OCI-LY3 (cell line): ENCODE results near the gene SLX9.

Source experiments
- EZH2phosphoT487 ChIP-seq: fragments of 200-600 bp; shearing (Covaris generic); IDR thresholded peaks from 2 replicates; pipeline ENCODE4 v1.6.1; 2018; ENCODE audit warnings: antibody characterized with exemption, mixed run types, low read depth
- TF ChIP-seq, protein P1 (sequence below): fragments of 200-600, 300-600 bp; sonication (generic); IDR thresholded peaks from 2 replicates; pipeline ENCODE4 v1.5.1; 2014; ENCODE audit warnings: antibody characterized with exemption, low read length, low read depth

DNA sequence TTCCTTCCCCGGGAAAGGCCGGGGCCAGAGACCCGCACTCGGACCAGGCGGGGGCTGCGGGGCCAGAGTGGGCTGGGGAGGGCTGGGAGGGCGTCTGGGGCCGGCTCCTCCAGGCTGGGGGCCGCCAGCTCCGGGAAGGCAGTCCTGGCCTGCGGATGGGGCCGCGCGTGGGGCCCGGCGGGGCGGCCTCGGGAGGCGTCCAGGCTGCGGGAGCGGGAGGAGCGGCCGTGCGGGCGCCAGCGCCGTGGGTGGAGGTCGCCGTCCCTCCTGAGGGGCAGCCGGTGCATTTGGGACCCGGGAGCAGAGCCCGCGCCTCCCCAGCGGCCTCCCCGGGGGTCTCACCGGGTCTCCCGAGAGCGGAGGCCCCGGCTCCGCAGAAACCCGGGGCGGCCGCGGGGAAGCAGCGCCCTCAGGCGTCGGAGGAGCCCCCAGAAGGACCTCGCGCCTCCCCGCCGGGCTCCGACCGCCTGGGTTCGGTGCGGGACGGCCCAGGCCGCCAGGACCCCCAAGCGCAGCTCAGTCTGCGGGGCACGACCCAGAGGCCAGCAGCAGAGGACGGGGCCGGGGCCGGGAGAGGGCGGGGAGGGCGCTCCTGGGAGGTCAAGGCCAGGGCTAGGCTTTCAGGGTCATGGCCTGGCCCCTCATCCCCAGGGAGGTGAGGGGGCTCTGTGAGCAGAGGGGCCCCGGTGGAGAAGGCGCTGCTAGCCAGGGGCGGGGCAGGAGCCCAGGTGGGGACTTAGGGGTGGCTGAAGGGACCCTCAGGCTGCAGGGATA lies 7.2 kb upstream of the SLX9 start:
- TF ChIP-seq, protein P1, sequence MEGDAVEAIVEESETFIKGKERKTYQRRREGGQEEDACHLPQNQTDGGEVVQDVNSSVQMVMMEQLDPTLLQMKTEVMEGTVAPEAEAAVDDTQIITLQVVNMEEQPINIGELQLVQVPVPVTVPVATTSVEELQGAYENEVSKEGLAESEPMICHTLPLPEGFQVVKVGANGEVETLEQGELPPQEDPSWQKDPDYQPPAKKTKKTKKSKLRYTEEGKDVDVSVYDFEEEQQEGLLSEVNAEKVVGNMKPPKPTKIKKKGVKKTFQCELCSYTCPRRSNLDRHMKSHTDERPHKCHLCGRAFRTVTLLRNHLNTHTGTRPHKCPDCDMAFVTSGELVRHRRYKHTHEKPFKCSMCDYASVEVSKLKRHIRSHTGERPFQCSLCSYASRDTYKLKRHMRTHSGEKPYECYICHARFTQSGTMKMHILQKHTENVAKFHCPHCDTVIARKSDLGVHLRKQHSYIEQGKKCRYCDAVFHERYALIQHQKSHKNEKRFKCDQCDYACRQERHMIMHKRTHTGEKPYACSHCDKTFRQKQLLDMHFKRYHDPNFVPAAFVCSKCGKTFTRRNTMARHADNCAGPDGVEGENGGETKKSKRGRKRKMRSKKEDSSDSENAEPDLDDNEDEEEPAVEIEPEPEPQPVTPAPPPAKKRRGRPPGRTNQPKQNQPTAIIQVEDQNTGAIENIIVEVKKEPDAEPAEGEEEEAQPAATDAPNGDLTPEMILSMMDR = peak; percentile 43
- TF ChIP-seq EZH2phosphoT487 = no peak
